Measurements from ENCODE around the gene M1AP. TPM values are rescaled to one million over a fixed set of nuclear protein-coding genes. Genes with fewer than 3 reads are reported as not detected.

M1AP gene
- total and polyA plus RNA-seq, 9 of the 15 experiments (the other 6 are each of a cell fraction or from before 2014, with no cell fraction given) = 0.06 to 0.33 (median 0.11) TPM; not detected in 4

DNA sequence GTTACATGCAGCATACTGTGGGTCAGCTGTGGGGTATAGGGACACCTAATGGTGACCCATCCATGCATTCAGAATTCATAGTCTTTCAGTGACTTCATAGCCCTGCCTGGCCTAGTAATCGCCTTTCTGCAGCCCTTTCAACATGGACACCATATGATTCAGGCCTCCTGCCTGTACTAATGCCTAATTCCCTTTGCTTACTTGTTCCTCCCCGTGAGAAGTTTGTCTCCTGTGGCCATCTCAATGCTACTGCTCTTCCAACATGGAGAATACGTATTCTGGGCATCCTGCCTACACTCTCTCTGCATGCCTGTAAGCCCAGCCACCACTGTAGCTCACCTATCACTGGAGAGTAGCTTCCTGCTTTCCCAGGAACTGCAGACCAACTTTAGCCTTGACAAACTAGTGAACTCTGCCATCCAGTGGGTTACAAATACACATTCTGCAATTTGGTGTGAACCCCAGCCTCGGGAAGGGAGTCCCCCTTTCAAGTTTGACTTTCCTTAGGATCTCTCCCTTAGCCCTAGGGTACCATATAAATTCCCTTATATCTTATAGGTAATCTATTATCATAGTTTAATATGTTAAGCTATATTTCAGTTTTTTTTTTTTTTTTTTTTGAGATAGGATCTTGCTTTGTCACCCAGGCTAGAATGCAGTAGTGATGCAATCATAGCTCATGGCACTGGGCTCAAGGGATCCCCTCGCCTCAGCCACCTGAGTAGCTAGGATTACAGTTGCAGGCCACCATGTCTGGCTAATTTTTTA is 22.3 kb downstream of the M1AP start (continued):
- TF ChIP-seq DLX4 (CRISPR knock-in tag; IDR thresholded peaks at IDR 0.05) (no peak), MIER1 (IDR thresholded peaks at IDR 0.05; ENCODE audit: low read depth) (no peak), ZNF184 (CRISPR knock-in tag; IDR thresholded peaks at IDR 0.05) (no peak), ZNF449 (CRISPR knock-in tag; IDR thresholded peaks at IDR 0.05) (no peak), ZNF589 (CRISPR knock-in tag; IDR thresholded peaks at IDR 0.05; ENCODE audit: low read depth) (peak; percentile 83), PHF20 (IDR thresholded peaks at IDR 0.05; ENCODE audit: partially characterized antibody) (no peak), EP300 (IDR thresholded peaks at IDR 0.05; ENCODE audit: low read length) (peak; percentile 69), KAT8 (IDR thresholded peaks at IDR 0.05; ENCODE audit: low read depth) (no peak), SMARCE1 (IDR thresholded peaks at IDR 0.05) (peak; percentile 77; the same call in 1 of the 2 replicates), SUPT5H (IDR thresholded peaks at IDR 0.05) (no peak), KLF6 (CRISPR knock-in tag; IDR thresholded peaks at IDR 0.05; ENCODE audit: borderline replicate concordance) (0 out of 2 replicates have a peak, but pooled peaks have one; percentile 16), ZNF384 (IDR thresholded peaks at IDR 0.05; ENCODE audit: low read depth, low read length) (peak; percentile 92), ZBTB7A (IDR thresholded peaks at IDR 0.05; ENCODE audit: borderline replicate concordance, control insufficient read depth, low read depth, low read length) (no peak), SNIP1 (IDR thresholded peaks at IDR 0.05; ENCODE audit: low read depth) (no peak), SMAD1 (IDR thresholded peaks at IDR 0.05; ENCODE audit: low read depth, low read length, partially characterized antibody) (no peak), CCNT2 (IDR thresholded peaks at IDR 0.05; ENCODE audit: borderline replicate concordance, extremely low read depth, insufficient read length, low read depth, low read length) (no peak), ZNF785 (CRISPR knock-in tag; IDR thresholded peaks at IDR 0.05) (no peak), POLR2G (IDR thresholded peaks at IDR 0.05; ENCODE audit: low read depth, low read length) (no peak), ETV1 (tag; conservative IDR thresholded peaks at IDR 0.05; ENCODE audit: low read depth) (peak; percentile 80), ZNF239 (CRISPR knock-in tag; IDR thresholded peaks at IDR 0.05) (peak; percentile 23; the same call in 1 of the 2 replicates), MAFG (tag; conservative IDR thresholded peaks at IDR 0.05) (peak; percentile 84), EP400 (IDR thresholded peaks at IDR 0.05) (peak; percentile 63), TCF15 (CRISPR knock-in tag; IDR thresholded peaks at IDR 0.05) (no peak)
- TF ChIP-seq, protein P1, sequence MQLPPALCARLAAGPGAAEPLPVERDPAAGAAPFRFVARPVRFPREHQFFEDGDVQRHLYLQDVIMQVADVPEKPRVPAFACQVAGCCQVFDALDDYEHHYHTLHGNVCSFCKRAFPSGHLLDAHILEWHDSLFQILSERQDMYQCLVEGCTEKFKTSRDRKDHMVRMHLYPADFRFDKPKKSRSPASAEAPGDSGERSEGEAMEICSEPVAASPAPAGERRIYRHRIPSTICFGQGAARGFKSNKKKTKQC (CRISPR knock-in tag; IDR thresholded peaks at IDR 0.05) = no peak
- TF ChIP-seq, protein P2, sequence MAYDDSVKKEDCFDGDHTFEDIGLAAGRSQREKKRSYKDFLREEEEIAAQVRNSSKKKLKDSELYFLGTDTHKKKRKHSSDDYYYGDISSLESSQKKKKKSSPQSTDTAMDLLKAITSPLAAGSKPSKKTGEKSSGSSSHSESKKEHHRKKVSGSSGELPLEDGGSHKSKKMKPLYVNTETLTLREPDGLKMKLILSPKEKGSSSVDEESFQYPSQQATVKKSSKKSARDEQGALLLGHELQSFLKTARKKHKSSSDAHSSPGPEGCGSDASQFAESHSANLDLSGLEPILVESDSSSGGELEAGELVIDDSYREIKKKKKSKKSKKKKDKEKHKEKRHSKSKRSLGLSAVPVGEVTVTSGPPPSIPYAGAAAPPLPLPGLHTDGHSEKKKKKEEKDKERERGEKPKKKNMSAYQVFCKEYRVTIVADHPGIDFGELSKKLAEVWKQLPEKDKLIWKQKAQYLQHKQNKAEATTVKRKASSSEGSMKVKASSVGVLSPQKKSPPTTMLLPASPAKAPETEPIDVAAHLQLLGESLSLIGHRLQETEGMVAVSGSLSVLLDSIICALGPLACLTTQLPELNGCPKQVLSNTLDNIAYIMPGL (CRISPR knock-in tag; IDR thresholded peaks at IDR 0.05) = no peak
